MM.1S (cell line): ENCODE data around the gene OLIG3.

Experiments
- EZH2 ChIP-seq: fragments of 300-600 bp; sonication (generic); optimal IDR thresholded peaks from 2 replicates; pipeline ENCODE3; 2017; ENCODE audit warnings: low read depth, mild to moderate bottlenecking, antibody characterized with exemption, low read length, mixed read lengths
- TF ChIP-seq, protein P1 (sequence below): fragments of 300-600 bp; sonication (generic); IDR thresholded peaks from 2 replicates; pipeline ENCODE4 v1.5.1; 2016; ENCODE audit warnings: antibody characterized with exemption, low read length, mixed read lengths

DNA sequence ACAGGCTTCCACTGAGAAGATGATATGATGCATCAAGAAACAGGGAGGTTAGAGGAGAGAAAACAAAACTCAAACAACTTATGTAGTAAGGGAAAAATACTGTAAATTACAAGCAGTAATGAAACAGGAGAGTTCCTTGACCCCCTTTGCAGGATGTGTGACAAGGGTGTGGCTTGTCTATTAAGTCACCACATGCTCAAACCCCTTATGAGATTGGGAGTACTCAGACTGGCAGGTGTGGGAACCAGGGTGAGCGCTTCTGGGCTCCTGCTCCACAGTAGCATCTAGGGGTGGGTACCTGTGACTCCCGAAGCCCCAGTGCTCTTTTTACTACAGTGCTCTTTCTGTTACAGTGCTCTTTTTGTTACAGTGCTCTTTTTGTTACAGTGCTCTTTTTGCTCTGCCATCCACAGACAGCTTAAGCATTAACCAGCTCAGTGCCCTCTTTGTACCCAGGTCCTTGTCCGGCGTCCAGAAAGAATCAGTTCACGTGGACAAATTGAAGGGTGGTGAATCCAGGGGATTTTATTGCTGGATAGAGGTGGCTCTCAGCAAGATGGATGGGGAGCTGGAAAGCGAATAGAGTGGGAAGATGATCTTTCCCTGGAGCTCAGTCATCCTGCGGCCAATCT lies 28.7 kb downstream of the OLIG3 start:
- TF ChIP-seq, protein P1, sequence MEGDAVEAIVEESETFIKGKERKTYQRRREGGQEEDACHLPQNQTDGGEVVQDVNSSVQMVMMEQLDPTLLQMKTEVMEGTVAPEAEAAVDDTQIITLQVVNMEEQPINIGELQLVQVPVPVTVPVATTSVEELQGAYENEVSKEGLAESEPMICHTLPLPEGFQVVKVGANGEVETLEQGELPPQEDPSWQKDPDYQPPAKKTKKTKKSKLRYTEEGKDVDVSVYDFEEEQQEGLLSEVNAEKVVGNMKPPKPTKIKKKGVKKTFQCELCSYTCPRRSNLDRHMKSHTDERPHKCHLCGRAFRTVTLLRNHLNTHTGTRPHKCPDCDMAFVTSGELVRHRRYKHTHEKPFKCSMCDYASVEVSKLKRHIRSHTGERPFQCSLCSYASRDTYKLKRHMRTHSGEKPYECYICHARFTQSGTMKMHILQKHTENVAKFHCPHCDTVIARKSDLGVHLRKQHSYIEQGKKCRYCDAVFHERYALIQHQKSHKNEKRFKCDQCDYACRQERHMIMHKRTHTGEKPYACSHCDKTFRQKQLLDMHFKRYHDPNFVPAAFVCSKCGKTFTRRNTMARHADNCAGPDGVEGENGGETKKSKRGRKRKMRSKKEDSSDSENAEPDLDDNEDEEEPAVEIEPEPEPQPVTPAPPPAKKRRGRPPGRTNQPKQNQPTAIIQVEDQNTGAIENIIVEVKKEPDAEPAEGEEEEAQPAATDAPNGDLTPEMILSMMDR = no peak
- TF ChIP-seq EZH2 = no peak
